HuH-7 (cell line): ENCODE measurements around the gene RHOC.

Experiments used
- DNase-seq: peaks from one replicate; pipeline ENCODE4 v3.0.0; 2011; ENCODE audit warnings: low spot score

The RHOC gene

GRCh38 chr1:112678605-112679004 lies 28.3 kb downstream of the RHOC start:
- no peak for DNase-seq

DNA sequence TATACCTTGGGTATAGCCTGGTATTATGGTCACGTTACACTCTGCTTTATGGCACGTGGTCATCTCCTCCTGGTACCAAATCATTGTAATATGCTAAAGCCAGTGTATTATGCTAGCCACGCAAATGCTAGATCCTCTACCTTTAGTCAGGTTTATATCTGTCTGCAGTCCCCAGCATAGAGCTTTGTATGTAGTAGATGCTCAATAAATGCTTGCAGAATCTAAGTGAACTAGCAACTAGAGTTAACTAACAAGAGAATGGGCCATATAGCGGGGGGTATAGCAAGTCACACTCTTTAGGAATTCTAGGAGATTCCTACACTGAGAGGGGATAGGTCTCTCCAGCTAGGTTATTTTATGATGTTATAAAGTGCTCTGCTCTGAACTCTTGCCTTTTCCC lies 29.4 kb downstream of the RHOC start:
- DNase-seq, result no peak

- DNase-seq, result no peak
Observed at GRCh38 chr1:112676543-112676942, 30.4 kb downstream of the RHOC start.

DNA sequence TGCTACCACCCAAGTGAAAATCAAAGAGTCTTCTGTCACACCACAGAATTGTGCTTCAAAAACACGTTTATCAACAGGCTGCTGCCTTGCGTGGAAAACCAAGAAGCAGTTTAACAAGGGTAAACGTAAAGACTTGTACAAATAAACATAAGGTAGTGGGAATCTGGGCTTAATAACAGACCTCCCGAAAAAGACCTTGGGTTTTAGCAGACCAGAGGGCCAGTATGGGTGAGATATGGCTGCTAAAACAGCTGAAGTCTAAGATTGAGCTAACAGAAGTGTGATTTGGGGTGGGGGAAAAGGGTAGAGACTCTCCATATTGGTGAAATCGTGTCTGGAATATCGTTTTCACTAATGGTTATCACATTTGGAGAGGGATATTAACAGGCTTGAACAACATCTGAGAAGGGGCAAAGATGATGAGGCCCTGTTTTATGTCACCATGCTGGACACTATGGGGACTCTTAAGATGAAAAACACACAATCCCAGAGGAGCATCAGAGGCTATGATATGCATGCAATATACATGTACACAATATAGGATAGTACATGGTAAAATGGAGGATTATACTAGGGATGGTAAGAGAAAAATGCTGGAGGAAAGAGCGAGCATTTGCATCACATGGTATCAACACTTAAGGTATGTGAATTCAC lies 31.1 kb downstream of the RHOC start:
- DNase-seq, result no peak

GRCh38 chr1:112674986-112675727 lies 31.8 kb downstream of the RHOC start:
- DNase-seq, result peak; percentile 45

DNA sequence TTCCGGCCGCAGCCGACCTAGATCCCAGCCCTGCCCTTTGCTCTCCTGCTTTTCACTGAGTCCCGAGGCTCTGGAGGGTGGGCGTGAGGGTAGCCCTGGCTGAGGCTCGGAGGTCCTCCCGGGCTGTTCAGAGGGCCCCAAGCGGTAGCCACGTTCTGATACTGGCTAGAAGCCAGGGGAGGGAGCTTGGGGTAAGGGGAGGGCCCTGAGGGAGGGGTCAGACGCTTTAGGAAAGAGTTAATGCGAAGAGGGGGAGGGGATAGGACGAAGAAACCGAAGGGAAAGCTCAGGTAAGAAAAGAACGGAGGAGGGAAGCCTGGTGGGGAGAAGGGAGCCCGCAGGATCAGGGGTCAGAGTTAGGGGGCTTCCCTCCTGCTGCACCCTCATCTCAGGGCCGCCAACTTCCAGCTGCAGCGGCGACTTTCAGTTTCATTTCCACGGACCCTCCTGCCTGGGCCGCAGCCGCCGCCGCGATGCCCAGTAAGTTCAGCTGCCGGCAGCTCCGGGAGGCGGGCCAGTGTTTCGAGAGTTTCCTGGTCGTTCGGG lies 32.4 kb downstream of the RHOC start, which contains the start of gene MOV10:
TSS of gene MOV10 (plus strand) at position 220 of the 546 bp plus-strand sequence. CDS start at position 474, 254 bp downstream.
- peak; percentile 69 for DNase-seq

DNA sequence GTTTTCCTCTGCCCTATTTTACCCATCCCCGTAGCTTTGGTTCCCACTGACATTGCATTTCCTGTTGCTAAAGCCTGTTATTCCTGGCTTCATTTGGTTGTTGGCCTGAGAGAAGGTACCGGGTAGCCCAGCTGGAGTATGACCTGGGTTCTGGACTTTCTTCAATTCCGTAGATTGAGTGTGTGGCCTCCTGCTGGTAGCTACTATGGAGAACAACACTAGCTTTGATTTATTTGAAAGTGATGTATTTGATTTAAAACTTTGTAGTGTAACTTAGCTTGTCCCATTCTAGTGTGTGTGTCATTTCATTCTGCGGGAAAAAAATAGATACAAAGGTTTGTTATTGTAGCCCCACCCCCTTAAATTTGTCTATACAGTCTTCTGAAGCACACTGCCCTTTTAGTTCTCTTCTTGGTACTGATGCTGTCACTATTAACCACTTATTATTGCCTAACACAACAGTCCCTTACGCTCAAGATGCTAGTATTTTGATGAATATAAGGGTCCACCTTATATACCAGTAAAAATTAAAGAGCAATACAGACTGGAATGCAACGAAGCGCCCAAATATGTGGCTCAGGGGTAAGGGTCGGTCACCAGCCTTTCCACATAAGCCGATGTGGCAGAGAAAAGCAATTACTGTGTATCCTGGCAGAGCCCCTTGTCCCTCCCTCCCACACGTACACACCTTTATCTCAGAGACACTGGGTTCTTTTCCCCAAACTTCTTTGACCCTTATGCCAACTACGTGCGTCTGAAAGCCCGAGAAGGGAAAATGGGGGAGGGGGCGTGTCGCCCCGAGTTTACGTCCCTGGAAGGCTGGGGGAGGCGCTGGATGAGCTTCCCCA lies 33.1 kb downstream of the RHOC start:
- no peak for DNase-seq

DNA sequence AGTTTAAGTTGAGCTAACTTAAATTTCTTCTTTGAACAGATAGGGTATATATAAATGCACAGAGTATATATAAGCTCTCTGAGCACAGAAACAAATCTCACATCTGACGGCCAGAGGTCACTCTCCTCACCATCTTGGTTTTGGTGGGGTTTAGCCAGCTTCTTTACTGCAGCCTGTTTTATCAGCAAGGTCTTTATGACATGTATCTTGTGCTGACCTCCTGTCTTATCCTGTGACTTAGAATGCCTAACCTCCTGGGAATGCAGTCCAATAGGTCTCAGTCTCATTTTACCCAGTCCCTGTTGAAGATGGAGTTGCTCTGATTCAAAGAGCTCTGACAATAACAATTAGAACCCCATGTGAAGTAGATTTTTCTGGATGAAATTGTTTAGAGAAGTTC lies 34.1 kb downstream of the RHOC start:
- DNase-seq, result no peak

GRCh38 chr1:112672009-112672408 lies 34.9 kb downstream of the RHOC start:
- DNase-seq, result no peak

- DNase-seq, result no peak
Observed at GRCh38 chr1:112666946-112667345, 40.0 kb downstream of the RHOC start.

DNA sequence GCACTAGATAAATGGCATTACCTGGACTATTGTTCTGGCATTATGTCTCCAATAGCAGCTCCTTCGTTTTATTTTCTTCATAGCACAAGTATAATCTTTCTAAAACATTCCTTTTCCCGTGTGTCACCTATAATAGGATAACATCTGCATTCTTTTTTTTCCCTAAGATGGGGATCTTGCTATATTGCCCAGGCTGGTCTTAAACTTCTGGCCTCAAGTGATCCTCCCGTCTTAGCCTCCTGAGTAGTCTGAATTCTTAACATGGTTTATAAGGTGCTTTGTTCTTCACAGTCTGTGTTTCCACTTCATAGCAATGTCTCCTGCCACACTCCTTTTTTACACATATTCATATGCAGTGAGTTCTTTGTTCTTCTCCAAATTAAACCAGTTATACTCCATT lies 41.1 kb downstream of the RHOC start:
- DNase-seq, result no peak

- no peak for DNase-seq
Observed at GRCh38 chr1:112651205-112651604, 55.7 kb downstream of the RHOC start.
